ENCODE data around the gene KRT82.

KRT82 gene

GRCh38 chr12:52385226-52385702, 20.9 kb downstream of the KRT82 start, which contains the start of gene KRT84:
Gene KRT84, minus strand, starts transcription at chr12:52385652. Its CDS starts 67 bp downstream, at chr12:52385585.
- no peak for DNase-seq (ENCODE audit: low read depth, low spot score)

- no peak for DNase-seq (ENCODE audit: low read depth, low spot score)
Measured at GRCh38 chr12:52383331-52383730, 22.8 kb downstream of the KRT82 start.

DNA sequence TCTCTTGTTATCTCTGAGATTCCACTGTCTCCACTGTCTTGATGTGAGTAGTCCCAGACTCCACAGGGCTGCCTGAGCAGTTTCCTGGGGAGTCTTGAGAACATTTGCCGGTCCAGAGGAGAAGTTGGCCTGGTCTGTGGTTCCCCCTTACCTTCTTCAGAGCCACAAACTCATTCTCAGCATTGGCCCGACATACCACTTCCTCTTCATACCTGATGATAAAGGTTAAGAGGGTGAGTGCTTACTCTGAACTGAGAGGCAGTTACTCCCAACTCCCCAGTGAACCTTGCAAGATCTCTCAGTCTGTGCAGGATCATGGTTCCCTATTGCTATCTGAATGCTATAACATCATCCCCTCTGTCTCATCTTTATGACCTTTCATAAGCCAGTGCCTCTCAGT, 23.3 kb downstream of the KRT82 start:
- DNase-seq (ENCODE audit: low read depth, low spot score): no peak

DNA sequence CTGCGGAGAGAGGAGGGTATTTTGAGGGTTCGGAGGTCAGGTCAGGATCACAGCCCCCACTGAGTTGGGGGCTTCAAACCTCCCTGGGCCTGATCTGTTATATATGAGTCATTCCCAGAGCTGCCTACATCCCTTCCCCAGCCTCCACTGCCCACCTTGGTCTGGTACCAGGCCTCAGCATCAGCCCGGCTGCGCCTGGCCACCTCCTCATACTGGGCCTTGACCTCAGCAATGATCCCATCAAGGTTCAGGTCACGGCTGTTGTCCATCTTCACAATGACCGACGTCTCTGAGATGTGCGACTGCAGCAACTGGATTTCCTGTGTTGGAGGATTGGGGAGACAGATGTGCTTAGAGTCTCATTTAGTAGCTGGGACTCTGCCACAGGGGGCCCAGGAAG, 24.9 kb downstream of the KRT82 start:
- DNase-seq (ENCODE audit: low read depth, low spot score): no peak

- peak; percentile 49 for DNase-seq (ENCODE audit: low read depth, low spot score)
Measured at GRCh38 chr12:52380271-52380694, 25.9 kb downstream of the KRT82 start.

GRCh38 chr12:52379536-52379935, 26.6 kb downstream of the KRT82 start:
- no peak for DNase-seq (ENCODE audit: low read depth, low spot score)

- no peak for DNase-seq (ENCODE audit: low read depth, low spot score)
Measured at GRCh38 chr12:52378091-52378490, 28.0 kb downstream of the KRT82 start.

GRCh38 chr12:52377266-52377665, 28.9 kb downstream of the KRT82 start:
- no peak for DNase-seq (ENCODE audit: low read depth, low spot score)

DNA sequence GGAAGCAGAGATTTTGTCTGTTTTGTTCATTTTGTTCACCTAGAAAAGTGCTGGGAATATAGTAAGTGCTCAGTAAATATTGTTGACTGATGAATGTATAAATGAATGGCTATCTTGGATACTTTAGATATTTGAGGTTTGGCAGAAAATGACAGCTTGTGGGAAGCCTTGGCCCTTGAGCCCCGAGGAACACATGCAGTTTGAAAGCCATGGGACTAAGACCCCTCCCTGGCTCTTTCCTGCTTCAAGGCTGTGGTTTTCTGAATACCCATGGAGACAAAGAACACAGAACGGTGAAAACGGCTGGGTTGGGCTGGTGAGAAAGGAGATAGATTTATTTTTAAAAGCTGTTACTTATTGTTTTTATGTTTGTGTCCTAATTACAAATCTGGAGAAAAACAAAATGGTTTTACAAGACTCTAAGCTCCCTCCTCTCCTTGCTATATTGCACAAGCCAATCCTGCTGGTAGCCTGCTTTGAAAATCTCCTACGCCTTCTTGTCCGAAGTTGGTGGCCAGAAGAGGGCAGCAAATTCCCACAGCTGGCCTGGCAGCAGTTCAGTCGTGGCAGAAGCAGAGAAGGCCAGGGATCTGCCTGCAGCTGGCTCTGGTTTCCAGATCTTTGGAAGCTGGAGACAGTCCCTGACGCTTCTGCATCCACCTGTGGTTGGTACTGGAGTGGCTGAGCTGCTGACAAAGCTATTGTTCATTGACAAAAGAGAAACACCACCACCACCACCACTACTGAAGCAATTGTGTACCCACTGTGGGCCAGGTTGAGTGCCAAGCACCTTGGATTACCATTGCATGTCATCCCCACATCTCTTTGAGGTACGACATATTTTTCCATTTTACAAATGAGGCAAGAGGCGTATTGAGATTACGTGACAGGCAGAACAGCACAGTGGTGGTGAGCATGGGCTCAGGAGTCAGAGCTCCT, 33.6 kb downstream of the KRT82 start:
- peak; percentile 95 for DNase-seq (ENCODE audit: low read depth, low spot score)

DNA sequence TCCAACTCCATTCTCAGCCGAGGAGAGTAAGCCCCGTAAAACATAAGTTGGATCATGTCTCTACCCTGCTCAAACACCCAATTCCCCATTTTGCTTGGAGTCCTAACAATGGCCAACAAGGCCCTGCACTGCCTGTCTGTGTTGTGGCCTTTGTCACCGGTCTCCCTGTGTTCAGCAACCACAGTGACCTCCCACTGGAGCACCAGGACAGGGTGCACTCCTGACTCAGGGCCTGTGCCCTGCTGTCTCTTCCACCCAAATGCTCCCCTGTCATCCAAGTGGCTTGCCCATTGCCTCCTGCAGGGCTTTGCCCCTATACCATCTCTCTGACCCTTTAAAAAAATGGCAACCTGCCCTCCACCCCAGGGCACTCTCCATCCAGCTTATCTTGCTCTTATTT, 34.4 kb downstream of the KRT82 start:
- DNase-seq (ENCODE audit: low read depth, low spot score): no peak

GRCh38 chr12:52370926-52371608, 35.1 kb downstream of the KRT82 start:
- peak; percentile 94 for DNase-seq (ENCODE audit: low read depth, low spot score)

- DNase-seq (ENCODE audit: low read depth, low spot score): no peak
Measured at GRCh38 chr12:52369809-52370208, 36.3 kb downstream of the KRT82 start.

DNA sequence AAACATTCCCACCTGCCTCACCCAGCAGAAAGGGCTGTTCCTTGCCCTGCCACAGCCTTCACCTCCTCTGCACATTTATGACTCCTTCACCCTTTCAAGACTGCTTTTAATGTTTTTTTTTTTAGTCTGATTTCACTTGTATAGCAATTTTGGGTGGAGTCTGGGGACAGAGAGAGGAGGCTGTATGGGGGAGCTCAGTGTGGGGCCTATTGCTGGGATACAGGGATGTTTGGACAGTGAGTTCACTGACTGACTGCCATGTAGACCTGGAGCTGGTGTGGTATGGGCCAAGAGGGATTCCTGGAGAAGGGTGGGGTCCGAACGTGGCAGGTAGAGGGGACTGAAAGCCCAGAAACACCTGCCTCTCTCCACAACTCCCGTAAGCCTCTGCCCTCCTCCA, 36.9 kb downstream of the KRT82 start:
- no peak for DNase-seq (ENCODE audit: low read depth, low spot score)

- DNase-seq (ENCODE audit: low read depth, low spot score): no peak
Measured at GRCh38 chr12:52368508-52368907, 37.6 kb downstream of the KRT82 start.

GRCh38 chr12:52367876-52368275, 38.3 kb downstream of the KRT82 start:
- DNase-seq (ENCODE audit: low read depth, low spot score): no peak

- no peak for DNase-seq (ENCODE audit: low read depth, low spot score)
Measured at GRCh38 chr12:52366738-52367485, 39.2 kb downstream of the KRT82 start, which contains the start of gene KRT85. Gene KRT85, minus strand, starts transcription at chr12:52367481. Its CDS starts 76 bp downstream, at chr12:52367405.

DNA sequence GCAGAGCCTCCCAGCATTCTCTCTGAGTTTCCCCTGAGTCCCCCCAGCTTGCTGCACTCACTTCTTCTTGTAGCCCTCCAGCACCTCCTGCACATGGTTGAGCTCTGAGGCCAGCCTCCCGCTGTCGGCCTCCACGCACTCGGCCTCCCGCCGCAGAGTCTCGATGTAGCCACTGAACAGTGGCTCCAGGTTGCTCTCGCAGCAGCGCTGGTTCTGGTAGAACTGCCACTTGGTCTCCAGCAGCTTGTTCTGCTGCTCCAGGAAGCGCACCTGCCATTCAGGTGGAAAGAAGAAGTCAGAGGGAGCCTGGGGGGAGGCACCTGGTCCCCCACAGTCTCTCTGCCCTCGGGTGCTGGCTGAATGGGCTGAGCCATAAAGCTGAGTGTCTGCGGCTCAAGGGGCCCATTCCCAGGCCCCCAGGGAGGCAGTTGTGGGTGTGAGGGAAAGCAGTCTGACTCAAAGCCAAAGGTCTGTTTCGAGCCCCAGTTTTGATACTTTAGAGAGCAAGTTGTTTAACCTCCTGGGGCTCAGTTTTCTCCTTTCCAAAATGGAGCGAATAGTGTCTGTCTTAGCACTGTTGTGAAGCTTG, 41.1 kb downstream of the KRT82 start:
- no peak for DNase-seq (ENCODE audit: low read depth, low spot score)

- no peak for DNase-seq (ENCODE audit: low read depth, low spot score)
Measured at GRCh38 chr12:52364061-52364460, 42.1 kb downstream of the KRT82 start.

DNA sequence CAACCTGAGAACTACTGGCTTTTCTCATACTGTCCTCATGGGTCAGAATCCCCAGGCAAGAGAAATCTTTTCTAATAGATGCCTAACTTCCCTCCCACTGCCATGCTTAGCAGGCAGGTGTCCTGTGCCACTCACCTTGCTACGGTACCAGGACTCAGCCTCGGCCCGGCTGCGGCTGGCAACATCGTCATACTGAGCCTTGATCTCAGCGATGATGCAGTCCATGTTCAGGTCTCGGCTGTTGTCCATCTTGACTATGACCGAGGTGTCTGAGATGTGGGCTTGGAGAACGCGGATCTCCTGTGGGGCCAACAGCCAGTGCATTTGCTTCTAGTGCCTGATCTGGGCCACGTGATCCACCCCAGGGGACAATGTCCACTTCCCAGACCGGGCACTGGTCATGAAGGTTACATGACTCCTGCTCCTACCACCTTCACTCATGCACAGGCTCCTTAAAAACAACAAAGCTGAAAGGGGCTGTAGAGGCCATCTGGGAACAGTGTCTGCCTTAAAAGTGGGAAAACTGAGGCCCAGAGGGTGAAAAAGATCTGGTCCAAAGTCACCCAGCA, 42.9 kb downstream of the KRT82 start:
- no peak for DNase-seq (ENCODE audit: low read depth, low spot score)

- no peak for DNase-seq (ENCODE audit: low read depth, low spot score)
Measured at GRCh38 chr12:52362118-52362726, 43.9 kb downstream of the KRT82 start.

DNA sequence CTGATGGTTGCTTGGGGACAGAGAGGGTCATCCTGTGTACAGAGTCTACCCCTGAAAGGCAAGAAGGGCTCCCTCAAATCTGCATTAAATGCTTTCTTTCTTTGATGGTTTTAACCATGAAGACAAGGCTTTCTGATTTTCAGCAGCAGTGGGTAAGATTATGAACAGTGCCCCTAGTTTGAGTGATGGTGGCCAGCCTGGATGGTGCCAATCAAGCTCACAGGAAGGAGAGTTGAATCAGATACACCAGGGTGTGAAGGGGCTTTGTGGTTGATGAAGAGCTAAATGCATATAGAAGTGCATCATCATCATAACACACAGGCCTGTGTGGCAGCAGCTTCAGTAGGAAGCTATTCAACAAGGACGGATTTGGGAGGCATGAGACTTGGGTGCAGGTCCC, 44.6 kb downstream of the KRT82 start:
- no peak for DNase-seq (ENCODE audit: low read depth, low spot score)
